H9 (cell line): ENCODE data around the gene CACNA1A. TPM values are rescaled to one million over a fixed set of nuclear protein-coding genes. Genes with fewer than 3 reads are reported as not detected.

Source experiments
- DNase-seq: peaks from one replicate; pipeline ENCODE4 v3.0.0-alpha.2; 2017
- H2AFZ ChIP-seq: one replicate; pipeline ENCODE4 v1.6.1; 2013; ENCODE audit warnings: mild to moderate bottlenecking, low read length, control low read depth, moderate library complexity
- H2AK5ac ChIP-seq: 2 replicates; pipeline ENCODE4 v1.6.1; 2013; ENCODE audit warnings: low read length, control low read depth, mixed read lengths; ENCODE audit not compliant: insufficient read length
- H2BK120ac ChIP-seq: one replicate; pipeline ENCODE4 v1.6.1; 2013; ENCODE audit warnings: low read depth, mild to moderate bottlenecking, low read length, control low read depth, inconsistent platforms; ENCODE audit not compliant: poor library complexity, severe bottlenecking
- H2BK12ac ChIP-seq: 2 replicates; pipeline ENCODE4 v1.6.1; 2013; ENCODE audit warnings: low read length, control low read depth, mixed read lengths, low read depth; ENCODE audit not compliant: insufficient read length
- H2BK15ac ChIP-seq: 2 replicates; pipeline ENCODE4 v1.6.1; 2013; ENCODE audit warnings: low read depth, low read length, control low read depth
- H2BK20ac ChIP-seq: one replicate; pipeline ENCODE4 v1.6.1; 2013; ENCODE audit warnings: low read depth, mild to moderate bottlenecking, low read length, control low read depth, inconsistent platforms; ENCODE audit not compliant: poor library complexity, severe bottlenecking
- H2BK5ac ChIP-seq: 2 replicates; pipeline ENCODE4 v1.6.1; 2013; ENCODE audit warnings: low read length, control low read depth, mixed read lengths; ENCODE audit not compliant: insufficient read length
- H3K14ac ChIP-seq: 2 replicates; pipeline ENCODE4 v1.6.1; 2013; ENCODE audit warnings: low read length, control low read depth; ENCODE audit not compliant: insufficient read depth
- H3K18ac ChIP-seq: 2 replicates; pipeline ENCODE4 v1.6.1; 2013; ENCODE audit warnings: low read depth, mild to moderate bottlenecking, mixed read lengths, low read length, control low read depth; ENCODE audit not compliant: insufficient read length
- H3K23ac ChIP-seq: 2 replicates; pipeline ENCODE4 v1.6.1; 2013; ENCODE audit warnings: low read length, control low read depth, mixed read lengths, low read depth; ENCODE audit not compliant: insufficient read length
- H3K23me2 ChIP-seq: 2 replicates; pipeline ENCODE4 v1.6.1; 2013; ENCODE audit warnings: low read depth, mild to moderate bottlenecking, mixed read lengths, low read length, control low read depth; ENCODE audit not compliant: insufficient read length, poor library complexity, severe bottlenecking
- H3K27ac ChIP-seq: 2 replicates; pipeline ENCODE4 v1.5.1; 2013; ENCODE audit warnings: low read length, control low read depth, mixed read lengths, low read depth; ENCODE audit not compliant: insufficient read length
- H3K27me3 ChIP-seq: 2 replicates; pipeline ENCODE4 v1.6.1; 2013; ENCODE audit warnings: low read length, control low read depth, inconsistent platforms; ENCODE audit not compliant: insufficient read depth
- H3K4ac ChIP-seq: 2 replicates; pipeline ENCODE4 v1.6.1; 2013; ENCODE audit warnings: low read depth, mild to moderate bottlenecking, control low read depth, inconsistent platforms, low read length, moderate library complexity
- H3K4me1 ChIP-seq: 2 replicates; pipeline ENCODE4 v1.6.1; 2013; ENCODE audit warnings: low read length, control low read depth, inconsistent platforms; ENCODE audit not compliant: insufficient read depth
- H3K4me2 ChIP-seq: 2 replicates; pipeline ENCODE4 v1.6.1; 2013; ENCODE audit warnings: low read length, control low read depth, mixed read lengths; ENCODE audit not compliant: insufficient read length, insufficient read depth
- H3K56ac ChIP-seq: 2 replicates; pipeline ENCODE4 v1.6.1; 2013; ENCODE audit warnings: low read depth, mild to moderate bottlenecking, mixed read lengths, low read length, control low read depth; ENCODE audit not compliant: insufficient read length
- H3K79me1 ChIP-seq: 2 replicates; pipeline ENCODE4 v1.6.1; 2013; ENCODE audit warnings: low read depth, mild to moderate bottlenecking, moderate library complexity, low read length, control low read depth, inconsistent platforms; ENCODE audit not compliant: insufficient read depth, poor library complexity, severe bottlenecking
- H3K79me2 ChIP-seq: 2 replicates; pipeline ENCODE4 v1.6.1; 2013; ENCODE audit warnings: low read length, control low read depth, inconsistent platforms; ENCODE audit not compliant: insufficient read depth
- H3K9ac ChIP-seq: 2 replicates; pipeline ENCODE4 v1.6.1; 2013; ENCODE audit warnings: low read length, control low read depth, mixed read lengths; ENCODE audit not compliant: insufficient read length; ENCODE audit errors: extremely low read depth
- H3K9me3 ChIP-seq: one replicate; pipeline ENCODE4 v1.6.1; 2013; ENCODE audit warnings: low read depth, low read length, inconsistent platforms; ENCODE audit not compliant: control insufficient read depth
- H3T11ph ChIP-seq: one replicate; pipeline ENCODE4 v1.6.1; 2013; ENCODE audit warnings: mild to moderate bottlenecking, low read length, control low read depth, inconsistent platforms
- H4K20me1 ChIP-seq: one replicate; pipeline ENCODE4 v1.6.1; 2013; ENCODE audit not compliant: control insufficient read depth, insufficient read length, insufficient read depth
- H4K5ac ChIP-seq: 2 replicates; pipeline ENCODE4 v1.6.1; 2013; ENCODE audit warnings: low read depth, mild to moderate bottlenecking, mixed read lengths, low read length, control low read depth; ENCODE audit not compliant: insufficient read length
- H4K8ac ChIP-seq: replicated peaks from 2 replicates; pipeline ENCODE4 v1.6.1; 2013; ENCODE audit warnings: low read length, control low read depth, mixed read lengths, low read depth; ENCODE audit not compliant: insufficient read length
- H4K91ac ChIP-seq: 2 replicates; pipeline ENCODE4 v1.6.1; 2013; ENCODE audit warnings: low read depth, mild to moderate bottlenecking, moderate library complexity, mixed read lengths, low read length, control low read depth; ENCODE audit not compliant: insufficient read length
- H3K27ac Mint-ChIP-seq, 3 experiments: 2 replicates in 2 of 3; 3 replicates in 1 of 3; pipeline ENCODE4 v1.8.0; 2020 to 2021; ENCODE audit warnings: mixed read lengths in 3 of 3, mild to moderate bottlenecking in 1 of 3, moderate library complexity in 1 of 3
- H3K27me3 Mint-ChIP-seq: 2 replicates; pipeline ENCODE4 v1.8.0; 2021; ENCODE audit warnings: low read depth, mild to moderate bottlenecking, moderate library complexity, mixed read lengths
- H3K36me3 Mint-ChIP-seq, 3 experiments: 2 replicates in 2 of 3; 3 replicates in 1 of 3; pipeline ENCODE4 v1.8.0; 2020 to 2021; ENCODE audit warnings: low read depth in 3 of 3, mixed read lengths in 3 of 3; ENCODE audit not compliant: insufficient read depth in 1 of 3
- H3K4me1 Mint-ChIP-seq, 2 experiments: 2 replicates each; pipeline ENCODE4 v1.8.0; 2020; ENCODE audit warnings: mixed read lengths in 2 of 2
- H3K4me3 Mint-ChIP-seq, 2 experiments: 2 replicates in 1 of 2; 3 replicates in 1 of 2; pipeline ENCODE4 v1.8.0; 2020 to 2021; ENCODE audit warnings: mild to moderate bottlenecking in 2 of 2, mixed read lengths in 2 of 2, moderate library complexity in 1 of 2
- H3K9me3 Mint-ChIP-seq, 2 experiments: 2 replicates in 1 of 2; 3 replicates in 1 of 2; pipeline ENCODE4 v1.8.0; 2020; ENCODE audit warnings: mild to moderate bottlenecking in 2 of 2, mixed read lengths in 2 of 2, moderate library complexity in 1 of 2
- WGBS: extraction: QIAGEN DNeasy Blood & Tissue Kit; methylation state at CpG from one replicate; pipeline ENCODE4 v1.1.7; 2013; ENCODE audit warnings: missing lambda C conversion rate, low lambda C conversion rate, mixed read lengths; ENCODE audit not compliant: insufficient read length; ENCODE audit errors: extremely low coverage; 5-methylcytosine and 5-hydroxymethylcytosine counted together
- total RNA-seq: library from RNA; stranded (reverse); gene quantifications from 2 replicates; pipeline ENCODE4 v1.2.1, GENCODE V29; 2021
- TF ChIP-seq, protein P1 (sequence below): fragments of 200-600 bp; sonication (generic); conservative IDR thresholded peaks from 3 replicates; pipeline ENCODE4 v1.8.0; 2021; ENCODE audit warnings: antibody characterized with exemption, mild to moderate bottlenecking

Gene CACNA1A
- total RNA-seq, 1 experiment from 2014 or later = 8.0 TPM

DNA sequence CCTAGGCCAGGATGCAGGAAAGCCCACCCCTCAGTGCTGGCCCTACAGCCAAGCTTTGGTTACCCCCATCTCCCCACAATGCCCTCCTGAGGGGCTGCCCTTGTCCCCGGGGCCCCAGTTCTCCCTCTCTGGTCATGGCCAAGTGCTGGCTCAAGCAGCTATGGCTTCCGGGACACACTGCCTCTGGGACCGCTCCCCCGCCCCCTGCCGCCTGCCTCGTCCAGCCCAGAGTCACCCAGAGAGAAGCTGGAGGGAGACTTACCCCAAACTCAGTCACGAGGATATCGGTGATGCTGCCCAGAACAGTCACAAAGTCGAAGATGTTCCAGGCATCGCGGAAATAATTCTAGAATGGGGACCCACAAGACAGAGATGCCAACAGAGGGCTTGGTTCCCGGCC, 261.4 kb downstream of the CACNA1A start:
- H3K23me2 ChIP-seq = no peaks in the 10 kb centered on the region
- no peak overlapping the region for H3K56ac ChIP-seq
- no peak overlapping the region for H3K4ac ChIP-seq
- no peak overlapping the region for H3K27ac Mint-ChIP-seq
- no peak for DNase-seq
- H2AFZ ChIP-seq = no peak overlapping the region
- peaks cover under 1% of the 10 kb centered on the region; the same call in 1 of the 2 replicates for H3K27me3 Mint-ChIP-seq
- no peak overlapping the region for H2BK15ac ChIP-seq
- H2BK20ac ChIP-seq = no peak overlapping the region
- H4K20me1 ChIP-seq = peaks cover 3% of the 10 kb centered on the region
- H3K4me3 Mint-ChIP-seq = no peak overlapping the region
- no peaks in the 10 kb centered on the region; the same call in 1 of the 2 replicates for H3K4me1 ChIP-seq
- H3T11ph ChIP-seq = no peak overlapping the region
- no peaks in the 10 kb centered on the region for H3K79me2 ChIP-seq
- H2BK120ac ChIP-seq = no peak overlapping the region
- H2BK12ac ChIP-seq = no peak overlapping the region
- H3K14ac ChIP-seq = no peak overlapping the region
- peaks cover 10 to 12% of the 10 kb centered on the region in 2 experiments for H3K4me1 Mint-ChIP-seq
- TF ChIP-seq, protein P1, sequence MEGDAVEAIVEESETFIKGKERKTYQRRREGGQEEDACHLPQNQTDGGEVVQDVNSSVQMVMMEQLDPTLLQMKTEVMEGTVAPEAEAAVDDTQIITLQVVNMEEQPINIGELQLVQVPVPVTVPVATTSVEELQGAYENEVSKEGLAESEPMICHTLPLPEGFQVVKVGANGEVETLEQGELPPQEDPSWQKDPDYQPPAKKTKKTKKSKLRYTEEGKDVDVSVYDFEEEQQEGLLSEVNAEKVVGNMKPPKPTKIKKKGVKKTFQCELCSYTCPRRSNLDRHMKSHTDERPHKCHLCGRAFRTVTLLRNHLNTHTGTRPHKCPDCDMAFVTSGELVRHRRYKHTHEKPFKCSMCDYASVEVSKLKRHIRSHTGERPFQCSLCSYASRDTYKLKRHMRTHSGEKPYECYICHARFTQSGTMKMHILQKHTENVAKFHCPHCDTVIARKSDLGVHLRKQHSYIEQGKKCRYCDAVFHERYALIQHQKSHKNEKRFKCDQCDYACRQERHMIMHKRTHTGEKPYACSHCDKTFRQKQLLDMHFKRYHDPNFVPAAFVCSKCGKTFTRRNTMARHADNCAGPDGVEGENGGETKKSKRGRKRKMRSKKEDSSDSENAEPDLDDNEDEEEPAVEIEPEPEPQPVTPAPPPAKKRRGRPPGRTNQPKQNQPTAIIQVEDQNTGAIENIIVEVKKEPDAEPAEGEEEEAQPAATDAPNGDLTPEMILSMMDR = no peak
- H3K18ac ChIP-seq = no peak overlapping the region
- no peak overlapping the region for H4K5ac ChIP-seq
- H3K9me3 Mint-ChIP-seq = no peaks in the 10 kb centered on the region; a peak in 3 of 5 replicates
- no CpG with 5 or more reads among the region's 12 CpGs for WGBS
- no peak overlapping the region for H4K91ac ChIP-seq
- no peak overlapping the region for H3K27ac ChIP-seq
- H4K8ac ChIP-seq = no peak overlapping the region
- no peak overlapping the region for H3K9ac ChIP-seq
- no peaks in the 10 kb centered on the region for H3K79me1 ChIP-seq
- H3K36me3 Mint-ChIP-seq = peaks cover 2 to 9% (median 4%) of the 10 kb centered on the region in 3 experiments; a peak in 4 of 7 replicates
- H3K9me3 ChIP-seq = no peaks in the 10 kb centered on the region
- H2BK5ac ChIP-seq = no peak overlapping the region
- no peak overlapping the region for H2AK5ac ChIP-seq
- H3K23ac ChIP-seq = no peak overlapping the region
- no peak overlapping the region for H3K4me2 ChIP-seq
- H3K27me3 ChIP-seq = no peaks in the 10 kb centered on the region
